ENCODE data around the gene KCNE1. TPM values are rescaled to one million over a fixed set of nuclear protein-coding genes. Genes with fewer than 3 reads are reported as not detected.
A peak's percentile ranks its signal among the peaks of the same experiment; 100 is the strongest.

KCNE1 gene
- total and polyA plus RNA-seq, 2 of the 13 experiments (the other 11 are each of a cell fraction or from before 2014, with no cell fraction given) = 0.35 TPM; not detected in 1

GRCh38 chr21:34510148-34511142, 1.6 kb downstream of the KCNE1 start (continued):
- TF ChIP-seq HINFP (CRISPR knock-in tag; IDR thresholded peaks at IDR 0.05; ENCODE audit: low read depth) (no peak), ERF (CRISPR knock-in tag; IDR thresholded peaks at IDR 0.05) (0 out of 2 replicates have a peak, but pooled peaks have one; percentile 40), ZNF350 (CRISPR knock-in tag; IDR thresholded peaks at IDR 0.05; ENCODE audit: borderline replicate concordance, low read depth) (0 out of 2 replicates have a peak, but pooled peaks have one; percentile 25), TARDBP (CRISPR knock-in tag; IDR thresholded peaks at IDR 0.05) (peak; percentile 44; the same call in 1 of the 2 replicates), ZSCAN21 (CRISPR knock-in tag; IDR thresholded peaks at IDR 0.05; ENCODE audit: borderline replicate concordance) (0 out of 2 replicates have a peak, but pooled peaks have one; percentile 24), SMAD3 (CRISPR knock-in tag; IDR thresholded peaks at IDR 0.05) (no peak), PITX1 (CRISPR knock-in tag; IDR thresholded peaks at IDR 0.05) (no peak), ZNF501 (CRISPR knock-in tag; IDR thresholded peaks at IDR 0.05) (0 out of 2 replicates have a peak, but pooled peaks have one; percentile 53), RXRA (CRISPR knock-in tag; IDR thresholded peaks at IDR 0.05) (0 out of 2 replicates have a peak, but pooled peaks have one; percentile 42), SAP130 (CRISPR knock-in tag; IDR thresholded peaks at IDR 0.05; ENCODE audit: low read depth) (peak; percentile 39; the same call in 1 of the 2 replicates), ZNF704 (CRISPR knock-in tag; IDR thresholded peaks at IDR 0.05; ENCODE audit: borderline replicate concordance) (no peak), MIER3 (CRISPR knock-in tag; IDR thresholded peaks at IDR 0.05; ENCODE audit: borderline replicate concordance) (0 out of 2 replicates have a peak, but pooled peaks have one; percentile 59), TP53 (CRISPR knock-in tag; conservative IDR thresholded peaks at IDR 0.05) (no peak), ZSCAN22 (CRISPR knock-in tag; IDR thresholded peaks at IDR 0.05) (no peak), ELF1 (CRISPR knock-in tag; IDR thresholded peaks at IDR 0.05) (peak; percentile 18; the same call in 1 of the 2 replicates), DNMT3B (CRISPR knock-in tag; conservative IDR thresholded peaks at IDR 0.05) (no peak), THAP11 (CRISPR knock-in tag; IDR thresholded peaks at IDR 0.05) (peak; percentile 42; the same call in 1 of the 2 replicates), ZSCAN29 (CRISPR knock-in tag; conservative IDR thresholded peaks at IDR 0.05) (no peak), STAG1 (CRISPR knock-in tag; IDR thresholded peaks at IDR 0.05) (peak; percentile 99), YY1 (IDR thresholded peaks at IDR 0.05; ENCODE audit: insufficient read depth, insufficient replicate concordance, low read depth, low read length) (peak; percentile 26), BORCS8-MEF2B (CRISPR knock-in tag; IDR thresholded peaks at IDR 0.05) (peak; percentile 66; the same call in 1 of the 2 replicates), ZMYM4 (CRISPR knock-in tag; IDR thresholded peaks at IDR 0.05) (0 out of 2 replicates have a peak, but pooled peaks have one; percentile 13), POGK (CRISPR knock-in tag; conservative IDR thresholded peaks at IDR 0.05) (peak; percentile 75), ZFX (CRISPR knock-in tag; IDR thresholded peaks at IDR 0.05; ENCODE audit: low read depth) (peak; percentile 66; the same call in 1 of the 2 replicates), SOX6 (IDR thresholded peaks at IDR 0.05) (no peak), SOX6 (CRISPR knock-in tag; IDR thresholded peaks at IDR 0.05) (peak; percentile 33; the same call in 1 of the 2 replicates)
